B cell (primary cell): ENCODE results near the gene ZNF831. TPM values are rescaled to one million over a fixed set of nuclear protein-coding genes. Genes with fewer than 3 reads are reported as not detected.

Experiments used
- ATAC-seq: fragments of 200-7000 bp; cut with Tn5 transposase; one replicate; pipeline ENCODE4 v1.10.0; 2021; ENCODE audit warnings: low read depth, mild to moderate bottlenecking, moderate number of reproducible peaks, moderate library complexity
- CTCF ChIA-PET: fragments of 350-600 bp; sonication (Branson Sonifier 250); formaldehyde crosslinking; loops from one replicate; lab custom pipeline; 2021; ENCODE audit warnings: antibody characterized with exemption, inconsistent platforms; lab: Charles Lee
- POLR2A ChIA-PET: fragments of 350-600 bp; sonication (Branson Sonifier 250); formaldehyde crosslinking; loops from one replicate; lab custom pipeline; 2021; ENCODE audit warnings: antibody characterized with exemption; lab: Charles Lee
- DNase-seq: peaks from one replicate; pipeline ENCODE4 v3.0.0; 2013
- H2AFZ ChIP-seq: 2 replicates; pipeline ENCODE4 v1.6.1; 2012; ENCODE audit warnings: mild to moderate bottlenecking, low read depth, low read length; ENCODE audit not compliant: insufficient read depth, poor library complexity, severe bottlenecking
- H3K27ac ChIP-seq, 2 donors: 1 replicate in 1 of 2; 2 replicates in 1 of 2; pipeline ENCODE4 v1.5.1; 2012 to 2013; ENCODE audit warnings: low read length in 2 of 2, mild to moderate bottlenecking in 2 of 2, moderate library complexity in 1 of 2
- H3K27me3 ChIP-seq, 4 experiments: fragments of 200-600 bp in 1 of 4; sonication (generic) in 1 of 4; replicated peaks in 1 of 4; 1 replicate in 2 of 4; 2 replicates in 2 of 4; pipeline versions ENCODE4 v1.6.1 to v1.7.0; 2013 to 2016; ENCODE audit warnings: low read length in 3 of 4, mild to moderate bottlenecking in 2 of 4, mixed read lengths in 1 of 4, moderate library complexity in 1 of 4; ENCODE audit not compliant: insufficient read depth in 4 of 4, control insufficient read depth in 3 of 4; ENCODE audit errors: control extremely low read depth in 1 of 4
- H3K36me3 ChIP-seq, 2 experiments: replicated peaks in 1 of 2; 1 replicate in 1 of 2; 2 replicates in 1 of 2; pipeline versions ENCODE4 v1.6.1 to v1.7.1; 2013; ENCODE audit warnings: low read length in 1 of 2; ENCODE audit not compliant: insufficient read depth in 2 of 2, control insufficient read depth in 1 of 2; ENCODE audit errors: control extremely low read depth in 1 of 2, extremely low read depth in 1 of 2
- H3K4me1 ChIP-seq, 2 donors: fragments of 200-600 bp in 1 of 2; sonication (generic) in 1 of 2; 1 replicate in 1 of 2; 2 replicates in 1 of 2; pipeline versions ENCODE4 v1.5.1 to v1.6.1; 2013 to 2017; ENCODE audit warnings: low read length in 2 of 2; ENCODE audit not compliant: control insufficient read depth in 2 of 2, insufficient read depth in 2 of 2
- H3K4me2 ChIP-seq: replicated peaks from 2 replicates; pipeline ENCODE3; 2012; ENCODE audit warnings: mild to moderate bottlenecking, low read depth, low read length; ENCODE audit not compliant: poor library complexity, severe bottlenecking
- H3K4me3 ChIP-seq, 5 experiments: fragments of 200-600 bp in 1 of 5; sonication (generic) in 1 of 5; 1 replicate in 3 of 5; 2 replicates in 2 of 5; pipeline versions ENCODE4 v1.5.1 to v1.7.0; 2011 to 2016; ENCODE audit warnings: low read length in 4 of 5, mild to moderate bottlenecking in 4 of 5, low read depth in 2 of 5, control low read depth in 1 of 5, moderate library complexity in 1 of 5; ENCODE audit not compliant: insufficient read depth in 1 of 5; ENCODE audit errors: control extremely low read depth in 1 of 5, extremely low read depth in 1 of 5
- H3K79me2 ChIP-seq: fragments of 200-600 bp; sonication (generic); one replicate; pipeline ENCODE4 v1.6.0; 2016; ENCODE audit warnings: low read length; ENCODE audit not compliant: control insufficient read depth, insufficient read depth
- H3K9ac ChIP-seq: fragments of 200-600 bp; sonication (generic); 2 replicates; pipeline ENCODE4 v1.6.1; 2017; ENCODE audit warnings: mild to moderate bottlenecking, low read length, moderate library complexity
- H3K9me3 ChIP-seq, 3 donors: one replicate each; pipeline versions ENCODE4 v1.6.1 to v1.7.1; 2013; ENCODE audit warnings: low read length in 2 of 3; ENCODE audit not compliant: control insufficient read depth in 2 of 3, insufficient read depth in 1 of 3; ENCODE audit errors: control extremely low read depth in 1 of 3
- H4K20me1 ChIP-seq: 2 replicates; pipeline ENCODE4 v1.6.0; 2012; ENCODE audit warnings: mild to moderate bottlenecking, low read length; ENCODE audit not compliant: insufficient read depth, control insufficient read depth, poor library complexity, severe bottlenecking
- H3K27ac Mint-ChIP-seq: one replicate; pipeline ENCODE4 v1.8.0; 2021; ENCODE audit warnings: mixed read lengths
- H3K27me3 Mint-ChIP-seq: one replicate; pipeline ENCODE4 v1.8.0; 2021; ENCODE audit warnings: mixed read lengths
- H3K4me1 Mint-ChIP-seq: one replicate; pipeline ENCODE4 v1.8.0; 2021; ENCODE audit warnings: mixed read lengths
- H3K4me3 Mint-ChIP-seq: one replicate; pipeline ENCODE4 v1.8.0; 2021; ENCODE audit warnings: mixed read lengths
- H3K9me3 Mint-ChIP-seq: one replicate; pipeline ENCODE4 v1.8.0; 2022; ENCODE audit warnings: mixed read lengths; ENCODE audit not compliant: insufficient read depth
- CTCF ChIP-seq: fragments of 200-600 bp; IDR thresholded peaks from one replicate; pipeline ENCODE4 v1.8.0; 2022; ENCODE audit warnings: antibody characterized with exemption, mild to moderate bottlenecking
- EZH2 ChIP-seq: IDR thresholded peaks from 2 replicates; pipeline ENCODE4 v1.6.1; 2012; ENCODE audit warnings: borderline replicate concordance, low read depth, mild to moderate bottlenecking, moderate library complexity, low read length; ENCODE audit not compliant: insufficient read depth, poor library complexity, severe bottlenecking
- WGBS: methylation state at CpG from one replicate; pipeline ENCODE4 v1.1.5; 2013; ENCODE audit warnings: missing lambda C conversion rate; ENCODE audit not compliant: insufficient coverage; 5-methylcytosine and 5-hydroxymethylcytosine counted together
- intact Hi-C: fragments of 100-400 bp; cut with micrococcal nuclease; formaldehyde crosslinking; loops from one replicate; pipeline ENCODE4 v1.10.0; 2022
- polyA plus RNA-seq: library from polyadenylated mRNA; depleted of rRNA; stranded (reverse); fragments of >200 nt; gene quantifications from 2 replicates; pipeline ENCODE4 v1.2.3, GENCODE V29; 2012
- total RNA-seq, 2 donors: library from RNA; stranded (reverse); fragments of 120-200 nt in 1 of 2; gene quantifications; 1 replicate in 1 of 2; 2 replicates in 1 of 2; pipeline versions ENCODE4 v1.2.3 to v1.2.4, GENCODE V29; 2013 to 2022

The ZNF831 gene
- total and polyA plus RNA-seq, 2 donors (not counting 1 experiment from before 2014, with no cell fraction given) = 1.7 to 14.1 TPM

GRCh38 chr20:59219211-59219610 lies 55.6 kb downstream of the ZNF831 start:
- H3K27me3 ChIP-seq = peaks cover 0 to 16% (median 6%) of the 10 kb centered on the region in 4 experiments
- no peaks in the 10 kb centered on the region for H4K20me1 ChIP-seq
- H3K27me3 Mint-ChIP-seq = peaks cover 13% of the 10 kb centered on the region
- WGBS = 95% methylated on average over 7 of the region's 8 CpGs
- DNase-seq (no peak), ATAC-seq (no peak)
- H2AFZ ChIP-seq = no peak overlapping the region
- TF ChIP-seq EZH2 (no peak), CTCF (no peak)
- no peak overlapping the region for H3K9ac ChIP-seq
- no peak overlapping the region for H3K4me2 ChIP-seq
- H3K4me1 ChIP-seq = peaks cover 12 to 15% of the 10 kb centered on the region in 2 donors
- H3K4me3 Mint-ChIP-seq = no peak overlapping the region
- intact Hi-C loops = no loop called here
- ChIA-PET CTCF (no interaction called here), POLR2A (no interaction called here)
- no peaks in the 10 kb centered on the region for H3K79me2 ChIP-seq
- H3K4me3 ChIP-seq = no peak overlapping the region
- no peak overlapping the region for H3K27ac ChIP-seq
- H3K9me3 ChIP-seq = no peaks in the 10 kb centered on the region
- no peak overlapping the region for H3K27ac Mint-ChIP-seq
- H3K9me3 Mint-ChIP-seq = no peaks in the 10 kb centered on the region
- H3K4me1 Mint-ChIP-seq = peaks cover 10% of the 10 kb centered on the region
- H3K36me3 ChIP-seq = no peaks in the 10 kb centered on the region

GRCh38 chr20:59220161-59220560 lies 56.5 kb downstream of the ZNF831 start:
- intact Hi-C loops = loop anchor here (10.0 kb wide), 1 partner anchor 185 kb away; no protein-coding TSS in a partner anchor
- no peak overlapping the region for H3K4me3 Mint-ChIP-seq
- peaks cover 10% of the 10 kb centered on the region for H3K4me1 Mint-ChIP-seq

More at GRCh38 chr20:59220161-59220560, 56.5 kb downstream of the ZNF831 start:
- H3K4me2 ChIP-seq = no peak overlapping the region
- no peak overlapping the region for H3K4me3 ChIP-seq
- no peak for TF ChIP-seq CTCF
- no peak for TF ChIP-seq EZH2
- no peak overlapping the region for H3K9ac ChIP-seq
- no peak overlapping the region for H3K27ac ChIP-seq
- H3K27ac Mint-ChIP-seq = no peak overlapping the region
- H3K4me1 ChIP-seq = peaks cover 12 to 15% of the 10 kb centered on the region in 2 donors
- ATAC-seq (no peak), DNase-seq (no peak)
- 100% methylated on average over 2 of the region's 5 CpGs for WGBS
- no peaks in the 10 kb centered on the region for H3K79me2 ChIP-seq
- peaks cover 0 to 18% (median 6%) of the 10 kb centered on the region in 4 experiments for H3K27me3 ChIP-seq
- no peaks in the 10 kb centered on the region for H4K20me1 ChIP-seq
- no peak overlapping the region for H2AFZ ChIP-seq
- H3K36me3 ChIP-seq = no peaks in the 10 kb centered on the region
- peaks cover 16% of the 10 kb centered on the region for H3K27me3 Mint-ChIP-seq
- POLR2A ChIA-PET = no interaction called here
- no peaks in the 10 kb centered on the region for H3K9me3 Mint-ChIP-seq
- CTCF ChIA-PET = interaction anchor here (3.7 to 5.7 kb wide), 4 partner anchors 96 to 355 kb away, joined by 25 to 94 read pairs (median 50); no protein-coding TSS in a partner anchor
- H3K9me3 ChIP-seq = no peaks in the 10 kb centered on the region
